Epithelial cell of esophagus (primary cell): ENCODE measurements around the gene CLDN15.
"Not testable (repeated sequence)": the region's sequence is repeated elsewhere in the genome, so short reads cannot be mapped to it uniquely, and the experiment has no call there.

Experiments
- DNase-seq: peaks from one replicate; pipeline ENCODE4 v3.0.0; 2010; ENCODE audit warnings: low read depth
- H3K4me3 ChIP-seq: 2 replicates; pipeline ENCODE4 v1.5.1; 2011; ENCODE audit warnings: mild to moderate bottlenecking, low read length, control low read depth
- CTCF ChIP-seq: IDR thresholded peaks from 2 replicates; pipeline ENCODE4 v1.5.1; 2011; ENCODE audit warnings: low read depth, mild to moderate bottlenecking, low read length, control low read depth, inconsistent platforms; ENCODE audit not compliant: insufficient read depth; ENCODE audit errors: missing control alignments

Gene CLDN15

DNA sequence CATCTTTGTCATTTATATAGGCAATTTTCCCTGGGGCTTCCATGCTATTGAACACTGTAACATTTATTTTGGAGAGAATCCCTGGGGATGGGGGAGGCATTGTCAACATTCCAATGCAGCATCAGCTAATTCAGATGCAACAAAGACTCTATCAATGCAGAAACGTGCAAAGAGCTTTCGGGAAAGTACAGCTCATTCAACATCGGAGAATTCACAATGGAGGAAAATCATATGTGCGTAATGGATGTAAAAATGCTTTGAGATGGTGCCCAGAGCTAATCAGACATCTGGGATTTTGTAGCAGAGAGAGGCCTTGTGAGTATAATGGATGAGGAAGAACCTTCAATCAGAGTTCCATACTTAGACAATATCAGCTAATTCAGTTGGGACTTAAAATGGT is 35.6 kb upstream of the CLDN15 start:
- DNase-seq, result no peak
- TF ChIP-seq CTCF, result no peak
- no peak overlapping the region for H3K4me3 ChIP-seq

GRCh38 chr7:101271021-101271420 is 33.4 kb upstream of the CLDN15 start:
- H3K4me3 ChIP-seq, result no peak overlapping the region
- no peak for DNase-seq
- no peak for TF ChIP-seq CTCF

- no peak overlapping the region for H3K4me3 ChIP-seq
- no peak for TF ChIP-seq CTCF
Observed at GRCh38 chr7:101269664-101270063, 32.1 kb upstream of the CLDN15 start.

GRCh38 chr7:101265622-101266516 is 28.3 kb upstream of the CLDN15 start:
- TF ChIP-seq CTCF, result no peak
- DNase-seq, result no peak
- H3K4me3 ChIP-seq, result no peak overlapping the region

More at GRCh38 chr7:101269664-101270063, 32.1 kb upstream of the CLDN15 start:
- no peak for DNase-seq

DNA sequence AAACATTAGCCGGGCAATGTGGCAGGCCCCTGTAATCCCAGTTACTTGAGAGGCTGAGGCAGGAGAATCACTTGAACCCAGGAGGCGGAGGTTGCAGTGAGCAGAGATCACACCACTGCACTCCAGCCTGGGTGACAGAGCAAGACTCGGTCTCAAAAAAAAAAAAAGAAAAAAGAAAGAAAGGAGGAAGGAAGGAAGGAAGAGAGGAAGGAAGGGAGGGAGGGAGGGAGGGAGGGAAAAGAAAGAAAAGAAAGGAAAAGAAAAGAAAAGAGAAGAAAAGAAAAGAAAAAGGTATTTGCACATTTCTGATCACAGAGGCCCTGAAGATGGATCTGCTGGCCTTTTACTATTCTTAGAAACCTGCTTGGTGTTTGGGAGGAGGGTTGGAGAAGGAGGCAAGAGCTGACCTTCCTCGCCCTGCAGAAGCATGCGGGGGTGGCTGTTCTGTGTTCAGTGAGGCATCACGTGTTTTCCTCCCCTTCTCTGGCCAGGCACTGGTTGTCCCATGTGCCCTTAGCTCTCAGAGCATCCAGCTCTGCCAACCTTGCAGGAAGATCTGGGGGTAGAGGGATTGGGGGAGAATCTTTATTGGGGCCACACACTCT is 26.6 kb upstream of the CLDN15 start:
- H3K4me3 ChIP-seq, DNase-seq: not testable (repeated sequence)

DNA sequence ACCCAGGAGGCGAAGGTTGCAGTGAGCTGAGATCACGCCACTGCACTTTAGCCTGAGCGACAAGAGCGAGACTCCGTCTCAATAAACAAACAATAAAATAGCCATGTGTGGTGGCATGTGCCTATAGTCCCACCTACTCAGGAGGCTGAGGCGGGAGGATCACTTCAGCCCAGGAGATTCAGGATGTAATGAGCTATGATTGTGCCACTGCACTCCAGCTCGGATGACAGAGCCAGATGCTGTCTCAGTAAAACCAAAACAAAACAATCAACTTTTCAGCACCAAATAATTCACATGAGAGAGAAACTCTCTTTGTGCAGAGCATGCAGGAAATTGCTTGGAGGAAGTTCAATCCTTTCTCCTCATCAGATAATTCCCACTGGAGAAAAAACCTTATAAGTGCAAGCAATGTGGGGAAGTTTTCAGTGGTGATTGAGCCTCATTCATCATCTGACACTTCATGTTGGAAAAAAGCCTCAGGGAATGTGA is 20.7 kb upstream of the CLDN15 start:
- TF ChIP-seq CTCF, result no peak
- no peak for DNase-seq
- no peak overlapping the region for H3K4me3 ChIP-seq

- no peak for TF ChIP-seq CTCF
- H3K4me3 ChIP-seq, result no peak overlapping the region
- DNase-seq, result no peak
Observed at GRCh38 chr7:101255796-101256195, 18.2 kb upstream of the CLDN15 start.

DNA sequence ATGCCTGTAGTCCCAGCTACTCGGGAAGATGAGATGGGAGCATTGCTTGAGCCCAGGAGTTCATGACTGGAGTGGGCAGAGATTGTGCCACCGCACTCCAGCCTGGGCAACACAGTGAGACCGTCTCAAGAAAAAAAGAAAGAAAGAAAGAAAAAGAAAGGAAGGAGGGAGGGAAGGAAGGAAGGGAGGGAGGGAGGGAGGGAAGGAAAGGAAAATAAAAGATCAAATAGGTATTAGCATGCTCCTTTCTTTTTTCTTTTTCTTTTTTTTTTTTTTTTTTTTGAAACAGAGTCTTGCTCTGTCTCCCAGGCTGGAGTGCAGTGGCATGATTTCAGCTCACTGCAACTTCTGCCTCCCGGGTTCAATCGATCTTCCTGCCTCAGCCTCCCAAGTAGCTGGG is 15.6 kb upstream of the CLDN15 start:
- DNase-seq, H3K4me3 ChIP-seq: not testable (repeated sequence)
